ENCODE data around the gene ME2. TPM values are rescaled to one million over a fixed set of nuclear protein-coding genes. Genes with fewer than 3 reads are reported as not detected.

Gene ME2
- total RNA-seq, 1 experiment from 2014 or later, result 49.0 TPM

DNA sequence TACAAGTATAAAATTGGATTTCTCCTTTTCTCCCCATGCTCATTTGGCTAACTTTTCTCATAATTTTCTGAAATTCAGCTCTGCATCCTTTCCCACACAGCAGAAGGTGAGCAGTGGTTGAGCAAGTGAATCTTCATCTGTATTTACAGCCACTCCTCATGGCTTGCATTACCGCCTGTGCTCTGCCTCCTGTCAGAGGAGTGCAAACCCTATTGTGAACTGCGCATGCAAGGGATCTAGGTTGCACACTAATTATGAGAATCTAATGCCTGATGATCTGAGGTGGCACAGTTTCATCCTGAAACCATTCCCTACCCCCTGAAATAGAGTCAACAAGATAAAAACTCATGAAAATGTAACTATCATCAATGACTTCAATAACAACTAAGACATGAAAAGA is 20.0 kb downstream of the ME2 start:
- no peak overlapping the region for H3K4me2 ChIP-seq (ENCODE audit: low read length)
- intact Hi-C loops (cut with micrococcal nuclease), result loop anchor here (1.0 kb wide), 1 partner anchor 9 kb away; no protein-coding TSS in a partner anchor
- peaks cover 0 to 2% of the 10 kb centered on the region in 2 experiments; a peak in 2 of 4 replicates for H3K36me3 ChIP-seq (ENCODE audit: control insufficient read depth in 1 of 2, insufficient read depth in 2 of 2, low read length in 2 of 2)
- BruUV-seq (replicated peaks), result no TSS peak
- H3K9me2 ChIP-seq (ENCODE audit: insufficient read depth), result no peaks in the 10 kb centered on the region
- DNase-seq (ENCODE audit: low read depth, low spot score) (no peak), ATAC-seq (no peak)
- no peak overlapping the region for H2AFZ ChIP-seq (ENCODE audit: low read depth, low read length, poor library complexity, severe bottlenecking)
- CTCF ChIA-PET, result no interaction called here
- H3K79me2 ChIP-seq (ENCODE audit: insufficient read depth, low read length), result no peaks in the 10 kb centered on the region; the same call in 1 of the 2 replicates
- H3K9ac ChIP-seq (ENCODE audit: low read length), result no peak overlapping the region
- H3K27ac ChIP-seq (ENCODE audit: low read depth, low read length), result no peak overlapping the region
- POLR2A ChIA-PET, result no interaction called here
- no peaks in the 10 kb centered on the region for H3K9me3 ChIP-seq (ENCODE audit: control insufficient read depth in 1 of 2, insufficient read depth in 1 of 2, low read depth in 1 of 2, low read length in 2 of 2)
- no peak for TF ChIP-seq ZNF274 (IDR thresholded peaks at IDR 0.05; ENCODE audit: low read depth, low read length)
- no peak for TF ChIP-seq SIN3A (IDR thresholded peaks at IDR 0.05; ENCODE audit: low read depth)
- no peak for TF ChIP-seq REST (IDR thresholded peaks at IDR 0.05; ENCODE audit: low read depth)
- no peak for TF ChIP-seq EZH2phosphoT487 (IDR thresholded peaks at IDR 0.05; ENCODE audit: borderline replicate concordance)
- TF ChIP-seq TCF7L2 (IDR thresholded peaks at IDR 0.05; ENCODE audit: borderline replicate concordance, extremely low read depth, insufficient read depth, insufficient read length), result no peak
- TF ChIP-seq ELF1 (IDR thresholded peaks at IDR 0.05; ENCODE audit: borderline replicate concordance, low read depth), result no peak
- no peak overlapping the region for H3K4me3 ChIP-seq (replicated peaks in 1 of 2; ENCODE audit: low read depth in 1 of 2, low read length in 2 of 2)
- H4K20me1 ChIP-seq (ENCODE audit: insufficient read depth), result no peaks in the 10 kb centered on the region
- RAD21 ChIA-PET (ENCODE audit: low non-redundant PET in 1 of 2, low total read pairs in 2 of 2, uncharacterized antibody in 2 of 2, unreplicated experiment in 2 of 2), result interaction anchor here in 1 of 2 experiments (0.6 kb wide), 1 partner anchor 31 kb away, joined by 3 read pairs; no protein-coding TSS in a partner anchor
- H3K27me3 ChIP-seq (ENCODE audit: insufficient read depth, low read length), result no peaks in the 10 kb centered on the region
- no peaks in the 10 kb centered on the region for H3K4me1 ChIP-seq (ENCODE audit: control insufficient read depth in 1 of 2, insufficient read depth in 2 of 2, low read length in 2 of 2)

Measured in HCT116 (cell line).